A172 (cell line): Measurements from ENCODE around the gene LYZL2. TPM values are rescaled to one million over a fixed set of nuclear protein-coding genes. Genes with fewer than 3 reads are reported as not detected.
"Not testable (repeated sequence)": the region's sequence is repeated elsewhere in the genome, so short reads cannot be mapped to it uniquely, and the experiment has no call there.

Source experiments
- DNase-seq: peaks from one replicate; pipeline ENCODE4 v3.0.0-alpha.2; 2015; ENCODE audit warnings: low spot score
- total RNA-seq: library from RNA; depleted of rRNA; stranded (reverse); fragments of >200 nt; shearing (Covaris generic); gene quantifications from 2 replicates; pipeline ENCODE4 v1.2.3, GENCODE V29; 2014

The LYZL2 gene
- total RNA-seq, 1 experiment from 2014 or later: not detected

DNA sequence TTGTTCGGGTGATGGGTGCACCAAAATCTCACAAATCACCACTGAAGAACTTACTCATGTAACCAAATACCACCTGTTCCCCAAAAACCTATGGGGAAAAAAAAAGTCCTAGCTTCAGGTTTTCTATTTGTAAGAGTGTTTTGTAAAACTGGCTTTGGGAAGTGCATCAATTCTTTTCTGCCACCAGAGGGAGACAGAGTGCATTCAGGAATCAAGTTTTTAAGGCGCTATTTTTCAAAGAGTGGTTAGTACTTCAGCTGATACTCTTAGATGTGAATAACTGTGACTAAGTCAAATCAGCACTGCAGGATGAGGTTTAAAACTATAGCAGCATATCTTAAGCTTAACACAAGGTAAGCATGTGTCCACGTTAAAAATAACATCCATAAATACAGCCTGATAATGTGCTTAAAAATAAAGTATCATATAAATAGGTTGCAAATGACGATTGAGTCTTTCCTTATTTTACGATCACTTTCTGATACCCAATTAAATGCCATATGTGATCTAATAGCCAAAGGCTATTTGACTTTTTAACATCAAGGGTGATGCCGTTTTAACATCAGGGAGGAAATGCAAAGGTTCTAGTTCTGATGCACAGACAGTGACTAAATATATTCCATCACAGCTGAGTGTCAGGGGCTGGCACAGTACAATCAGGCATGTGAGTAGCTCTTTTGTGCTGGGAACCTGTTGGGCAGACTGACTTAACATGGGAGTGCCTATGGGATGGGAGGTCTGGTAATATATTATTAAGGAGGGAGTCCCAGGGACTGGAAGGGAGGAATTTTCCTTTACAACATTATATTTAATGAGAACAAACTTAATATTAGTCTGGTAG, 10.6 kb upstream of the LYZL2 start:
- DNase-seq: peak; percentile 64

GRCh38 chr10:30637881-30638467, 8.4 kb upstream of the LYZL2 start:
- DNase-seq: peak; percentile 87

DNA sequence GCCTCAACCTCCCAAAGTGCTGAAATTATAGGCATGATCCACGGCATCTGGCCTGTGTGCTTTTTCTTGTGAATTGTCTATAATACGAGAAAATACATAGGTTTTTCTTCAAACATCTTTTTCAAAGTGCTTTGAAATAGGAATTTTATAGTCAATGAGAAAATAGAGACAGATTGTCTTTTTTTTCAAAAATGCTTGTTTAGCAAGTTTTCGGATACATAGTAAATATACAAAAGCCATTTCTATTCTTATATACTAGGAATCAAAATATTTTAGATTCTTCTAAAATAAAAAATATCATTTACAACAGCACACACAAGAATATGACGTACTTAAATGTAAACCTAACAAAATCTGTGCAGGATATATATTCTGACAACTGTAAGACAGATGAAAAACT, 1.6 kb upstream of the LYZL2 start:
- no peak for DNase-seq

- DNase-seq: no peak
Observed at GRCh38 chr10:30630571-30630970, 1.0 kb upstream of the LYZL2 start.

DNA sequence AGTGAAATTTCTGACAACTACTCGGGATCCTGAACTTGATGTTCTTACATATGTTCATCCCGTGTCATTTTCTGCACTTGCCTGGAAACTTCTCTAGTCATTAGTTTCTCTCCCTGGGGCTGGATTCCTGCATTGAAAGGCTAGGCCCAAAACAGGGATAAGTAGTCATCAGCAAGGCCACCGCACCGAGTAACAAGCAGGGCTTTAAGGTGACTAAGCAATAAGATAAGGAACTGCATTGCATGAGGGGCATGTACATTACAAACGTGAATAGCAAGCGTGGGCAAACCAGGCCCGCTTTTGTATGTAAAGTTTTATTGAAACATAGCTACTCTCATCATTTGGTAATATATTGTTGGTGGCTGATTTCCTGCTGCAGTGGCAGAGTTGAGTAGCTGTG, 977 bp downstream of the LYZL2 start:
- DNase-seq: not testable (repeated sequence)

DNA sequence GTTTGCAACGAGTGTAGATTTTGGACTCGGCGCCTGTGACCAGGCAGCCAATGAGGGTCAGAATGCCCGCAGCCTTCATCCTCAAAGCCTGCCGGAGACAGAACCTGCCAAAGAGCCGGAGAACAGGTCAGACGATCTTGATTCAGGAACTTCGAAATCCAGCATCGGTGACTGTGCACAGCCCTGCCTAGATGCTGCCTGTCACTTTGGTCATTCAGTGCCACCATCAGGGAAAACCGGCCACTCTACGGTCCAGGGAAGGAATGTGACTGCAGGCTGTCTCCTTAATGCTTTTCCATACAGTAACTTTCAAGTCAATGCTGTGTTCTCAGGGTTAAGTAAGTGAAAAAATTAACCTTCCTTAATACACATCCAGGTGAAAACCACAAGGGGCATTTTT, 2.7 kb downstream of the LYZL2 start:
- not testable (repeated sequence) for DNase-seq

GRCh38 chr10:30626196-30626595, 3.4 kb downstream of the LYZL2 start:
- not testable (repeated sequence) for DNase-seq

DNA sequence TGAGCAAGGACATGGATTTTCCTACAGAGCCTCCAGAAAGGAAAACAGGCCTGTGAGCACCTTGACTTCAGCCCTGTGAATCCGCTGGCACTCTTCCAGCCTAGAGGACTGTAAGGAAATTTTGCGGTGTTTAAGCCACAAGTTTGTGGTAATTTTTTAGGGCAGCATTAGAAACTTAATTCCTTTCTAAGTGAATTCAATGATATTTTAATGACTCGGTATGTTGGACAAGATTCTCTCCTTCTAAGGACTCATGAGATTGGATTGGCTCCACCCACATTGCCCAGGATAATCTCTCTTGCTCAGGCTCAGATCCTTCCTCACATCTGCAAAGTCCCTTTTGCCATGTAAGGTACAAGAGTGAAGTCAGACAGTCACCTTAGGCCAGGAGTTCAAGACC, 4.5 kb downstream of the LYZL2 start:
- no peak for DNase-seq

DNA sequence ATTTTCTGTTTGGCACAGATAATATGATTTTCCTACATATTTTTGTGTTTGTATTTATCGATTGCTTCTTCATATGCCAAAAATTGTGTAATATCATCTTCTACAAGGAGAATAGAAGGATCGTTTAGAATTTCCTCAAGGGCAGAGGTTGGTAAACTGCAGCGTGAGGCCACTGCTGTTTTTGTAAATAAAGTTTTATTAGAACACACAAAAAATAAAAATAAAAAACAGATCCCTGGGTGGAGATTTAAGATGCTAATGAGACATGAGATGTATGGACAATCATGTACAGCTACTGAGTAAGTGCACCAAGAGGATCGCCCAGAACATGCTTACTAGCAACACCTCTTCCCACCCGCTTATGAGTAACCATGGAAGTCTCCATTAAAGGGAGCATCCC, 9.6 kb downstream of the LYZL2 start:
- no peak for DNase-seq

DNA sequence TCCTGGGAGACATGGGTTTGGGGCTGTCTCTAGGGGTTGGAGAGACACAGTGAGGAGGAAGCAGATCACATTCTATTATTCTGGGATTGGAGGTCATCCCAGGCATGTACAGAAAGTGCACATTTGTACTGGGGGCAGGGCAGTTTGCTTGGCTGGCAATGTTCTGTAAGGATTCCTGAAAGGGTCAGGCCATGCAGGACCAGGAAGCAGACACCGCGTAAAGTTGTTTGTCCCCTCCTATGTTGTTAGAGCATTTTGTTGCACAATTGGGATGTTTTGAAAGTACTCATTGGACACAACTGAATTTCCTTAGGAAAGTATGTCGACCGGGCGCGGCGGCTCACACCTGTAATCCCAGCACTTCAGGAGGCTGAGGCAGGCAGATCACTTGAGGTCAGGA, 12.5 kb downstream of the LYZL2 start:
- no peak for DNase-seq

DNA sequence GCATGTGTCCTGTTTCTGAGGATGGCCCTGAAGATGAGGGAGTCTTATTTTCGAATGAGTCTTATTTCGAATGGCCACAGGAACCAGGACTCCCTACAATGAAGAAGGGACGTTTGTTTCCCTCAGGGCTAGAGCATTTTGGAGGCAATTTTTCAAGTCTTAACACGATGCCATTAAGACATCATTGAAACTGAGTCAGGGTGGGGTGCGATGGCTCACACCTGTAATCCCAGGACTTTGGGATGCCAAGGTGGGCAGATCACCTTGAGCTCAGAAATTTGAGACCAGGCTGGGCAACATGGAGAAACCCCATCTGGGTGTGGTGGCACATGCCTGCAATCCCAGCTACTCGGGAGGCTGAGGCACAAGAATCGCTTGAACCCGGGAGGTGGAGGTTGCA, 18.5 kb downstream of the LYZL2 start:
- not testable (repeated sequence) for DNase-seq

DNA sequence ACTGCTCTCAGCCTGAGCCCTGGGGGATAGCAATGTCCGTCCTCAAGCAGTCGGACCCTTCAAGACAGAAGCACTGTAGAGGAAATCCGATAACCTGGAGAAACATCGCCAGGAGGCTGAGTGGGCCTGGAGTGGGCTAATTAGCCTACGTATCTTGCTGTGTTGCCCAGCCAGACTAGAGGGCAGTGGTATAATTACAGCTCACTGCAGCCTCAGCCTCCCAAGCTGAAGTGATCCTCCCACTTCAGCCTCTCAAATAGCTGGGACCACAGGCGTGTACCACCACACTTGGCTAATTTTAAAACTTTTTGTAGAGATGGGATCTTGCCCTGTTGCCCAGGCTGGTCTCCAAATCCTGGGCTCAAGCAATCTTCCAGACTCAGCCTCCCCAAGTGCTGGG, 21.7 kb downstream of the LYZL2 start:
- DNase-seq: no peak

GRCh38 chr10:30606313-30606712, 23.2 kb downstream of the LYZL2 start:
- no peak for DNase-seq

- not testable (repeated sequence) for DNase-seq
Observed at GRCh38 chr10:30605341-30606121, 24.0 kb downstream of the LYZL2 start.

DNA sequence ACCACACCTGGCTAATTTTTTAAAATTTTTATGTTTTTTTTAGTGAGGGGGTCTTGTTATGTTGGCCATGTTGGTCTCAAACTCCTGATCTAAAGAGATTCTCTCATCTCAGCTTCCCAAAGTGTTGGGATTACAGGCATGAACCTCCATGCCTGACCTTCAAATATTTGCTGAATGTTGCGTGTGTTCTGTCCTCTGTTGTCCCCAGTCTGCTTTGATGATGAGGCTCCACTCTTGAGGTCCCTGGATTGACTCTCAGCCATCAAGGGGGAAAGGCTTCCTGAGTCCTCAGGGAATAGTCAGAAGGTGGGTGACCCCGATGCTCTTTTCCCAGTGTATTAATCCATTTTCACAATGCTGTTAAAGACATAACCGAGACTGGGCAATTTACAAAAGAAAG, 26.0 kb downstream of the LYZL2 start:
- DNase-seq: no peak

DNA sequence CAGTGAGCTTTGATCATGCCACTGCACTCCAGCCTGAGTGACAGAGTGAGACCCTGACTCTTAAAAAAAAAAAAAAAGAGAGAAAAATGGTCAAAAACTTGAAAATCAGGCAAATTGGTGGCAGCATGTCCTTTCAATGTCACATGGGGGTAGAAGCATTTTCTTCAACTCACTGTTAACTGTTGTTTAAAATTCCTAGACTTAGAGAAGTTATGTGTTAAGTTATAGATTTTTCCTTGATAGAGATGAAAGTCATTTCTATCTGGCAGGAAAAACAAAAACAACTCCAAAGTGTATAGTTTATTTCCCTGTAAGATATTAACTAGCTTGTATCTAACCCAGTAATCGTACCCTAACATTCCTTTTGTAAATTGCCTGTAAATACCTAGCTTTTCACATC, 26.8 kb downstream of the LYZL2 start:
- no peak for DNase-seq

- no peak for DNase-seq
Observed at GRCh38 chr10:30600005-30600404, 29.5 kb downstream of the LYZL2 start.

DNA sequence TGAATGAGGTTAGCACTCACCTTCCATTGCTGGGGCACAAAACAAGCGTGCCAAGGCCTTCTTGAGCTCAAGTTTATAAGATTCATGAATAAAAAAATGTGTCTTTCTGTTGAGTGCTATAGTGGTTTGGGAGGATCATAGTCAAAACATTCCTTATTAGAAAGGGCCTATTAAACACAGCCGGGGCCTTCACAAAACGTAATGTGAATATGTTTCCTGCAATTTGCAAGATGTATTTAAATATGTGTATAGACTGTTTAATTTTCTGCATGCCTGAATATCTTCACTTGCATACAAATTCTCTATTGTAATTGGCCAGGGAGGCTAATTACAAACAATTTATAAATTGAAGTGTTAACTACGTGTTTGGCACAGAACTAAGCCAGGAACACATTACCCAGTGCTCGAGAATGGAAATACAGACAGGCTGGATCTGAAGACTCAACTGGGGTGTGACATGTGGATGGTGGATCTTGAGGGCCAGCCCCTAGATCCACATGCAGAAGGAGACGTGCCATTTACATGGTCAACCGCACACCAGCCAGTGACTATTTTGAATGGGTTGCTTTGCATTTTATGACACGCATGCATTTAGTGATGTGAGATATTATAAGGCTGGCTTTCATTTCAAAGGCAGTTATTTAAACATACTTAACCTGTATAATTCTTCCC, 31.3 kb downstream of the LYZL2 start:
- DNase-seq: no peak

GRCh38 chr10:30597433-30597824, 32.1 kb downstream of the LYZL2 start:
- not testable (repeated sequence) for DNase-seq

- peak; percentile 37 for DNase-seq
Observed at GRCh38 chr10:30596493-30597432, 32.8 kb downstream of the LYZL2 start.

DNA sequence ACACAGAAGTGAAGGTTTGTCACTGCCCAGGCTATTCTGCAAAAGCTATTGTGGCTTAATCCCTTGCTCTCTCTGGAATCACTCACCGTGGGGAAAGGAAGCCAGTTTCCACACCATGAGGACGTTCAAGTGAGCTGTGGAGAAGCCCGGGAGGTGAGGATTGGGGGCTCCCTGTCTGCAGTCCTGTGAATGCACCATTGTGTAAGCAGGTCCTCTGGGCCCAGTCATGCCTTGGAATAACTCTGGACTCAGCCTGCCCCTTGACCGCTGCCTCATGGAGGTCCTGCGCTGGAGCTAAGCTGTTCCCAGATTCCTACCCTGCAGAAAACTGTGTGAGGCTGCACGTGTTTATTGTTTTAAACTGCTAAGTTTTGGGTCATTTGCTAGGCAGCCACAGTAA, 33.5 kb downstream of the LYZL2 start:
- no peak for DNase-seq
